ENCODE results near the gene AKT3.

DNA sequence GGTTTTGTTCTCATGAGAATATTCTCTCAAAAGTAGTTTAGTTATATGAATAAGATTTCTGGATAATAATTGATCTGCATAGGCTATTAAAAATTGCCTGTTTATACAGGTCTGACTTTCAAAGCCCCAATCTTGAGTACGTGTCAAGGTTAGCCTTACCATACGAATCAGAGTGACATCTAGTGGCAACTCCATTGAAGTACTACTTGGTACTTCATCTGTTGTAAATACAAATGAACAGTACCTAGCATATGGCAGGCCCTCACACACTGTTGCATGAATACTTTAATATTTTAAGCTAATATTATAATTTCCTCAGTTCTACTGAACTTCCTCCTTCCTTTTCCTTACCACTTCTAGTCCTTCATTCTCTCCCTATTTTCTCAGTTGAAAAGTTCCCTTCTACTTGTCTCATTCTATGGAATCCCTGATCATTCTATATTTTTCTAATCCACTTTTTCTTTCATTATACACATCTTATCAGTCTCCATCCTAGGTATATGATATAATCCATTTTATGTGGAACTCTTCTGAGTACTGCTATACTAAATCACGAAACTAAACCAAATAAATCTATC lies 101.2 kb downstream of the AKT3 start:
- TF ChIP-seq EP300 (IDR thresholded peaks at IDR 0.05), result no peak
- TF ChIP-seq, protein P1, sequence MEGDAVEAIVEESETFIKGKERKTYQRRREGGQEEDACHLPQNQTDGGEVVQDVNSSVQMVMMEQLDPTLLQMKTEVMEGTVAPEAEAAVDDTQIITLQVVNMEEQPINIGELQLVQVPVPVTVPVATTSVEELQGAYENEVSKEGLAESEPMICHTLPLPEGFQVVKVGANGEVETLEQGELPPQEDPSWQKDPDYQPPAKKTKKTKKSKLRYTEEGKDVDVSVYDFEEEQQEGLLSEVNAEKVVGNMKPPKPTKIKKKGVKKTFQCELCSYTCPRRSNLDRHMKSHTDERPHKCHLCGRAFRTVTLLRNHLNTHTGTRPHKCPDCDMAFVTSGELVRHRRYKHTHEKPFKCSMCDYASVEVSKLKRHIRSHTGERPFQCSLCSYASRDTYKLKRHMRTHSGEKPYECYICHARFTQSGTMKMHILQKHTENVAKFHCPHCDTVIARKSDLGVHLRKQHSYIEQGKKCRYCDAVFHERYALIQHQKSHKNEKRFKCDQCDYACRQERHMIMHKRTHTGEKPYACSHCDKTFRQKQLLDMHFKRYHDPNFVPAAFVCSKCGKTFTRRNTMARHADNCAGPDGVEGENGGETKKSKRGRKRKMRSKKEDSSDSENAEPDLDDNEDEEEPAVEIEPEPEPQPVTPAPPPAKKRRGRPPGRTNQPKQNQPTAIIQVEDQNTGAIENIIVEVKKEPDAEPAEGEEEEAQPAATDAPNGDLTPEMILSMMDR (IDR thresholded peaks at IDR 0.05), result peak; percentile 52 to 78 (median 69)

Data from upper lobe of left lung (tissue), 4 donors.